ENCODE measurements around the gene SAA4. TPM values are rescaled to one million over a fixed set of nuclear protein-coding genes. Genes with fewer than 3 reads are reported as not detected.

SAA4 gene
- polyA plus RNA-seq, 1 donor: not detected

- DNase-seq: no peak
Observed at GRCh38 chr11:18188796-18189195, 47.8 kb downstream of the SAA4 start.

Other genes with a start within 250 kb of the SAA4 start
- 11.9 TPM for gene SERGEF, start 223.8 kb downstream of the SAA4 start, polyA plus RNA-seq (ENCODE audit: insufficient read length)
- 0.79 TPM for gene TPH1, start 190.5 kb downstream of the SAA4 start, polyA plus RNA-seq (ENCODE audit: insufficient read length)
- gene SAAL1, start 130.7 kb downstream of the SAA4 start, polyA plus RNA-seq (ENCODE audit: insufficient read length): 18.5 TPM
- gene MRGPRX3, start 104.2 kb downstream of the SAA4 start, polyA plus RNA-seq (ENCODE audit: insufficient read length): not detected
- gene MRGPRX4, start 64.0 kb downstream of the SAA4 start, polyA plus RNA-seq (ENCODE audit: insufficient read length): not detected
- gene SAA2, start 11.9 kb upstream of the SAA4 start, polyA plus RNA-seq (ENCODE audit: insufficient read length): not detected
- gene SAA1, start 29.5 kb upstream of the SAA4 start, polyA plus RNA-seq (ENCODE audit: insufficient read length): not detected
- gene HPS5, start 85.3 kb upstream of the SAA4 start, polyA plus RNA-seq (ENCODE audit: insufficient read length): 10.9 TPM
- 33.2 TPM for gene GTF2H1, start 85.8 kb upstream of the SAA4 start, polyA plus RNA-seq (ENCODE audit: insufficient read length)
- gene LDHA, start 157.8 kb upstream of the SAA4 start, polyA plus RNA-seq (ENCODE audit: insufficient read length): 528 TPM
- gene LDHC, start 175.5 kb upstream of the SAA4 start, polyA plus RNA-seq (ENCODE audit: insufficient read length): 0.61 TPM
- gene LDHAL6A, start 219.1 kb upstream of the SAA4 start, polyA plus RNA-seq (ENCODE audit: insufficient read length): 0.22 TPM